ENCODE results near the gene C17orf113.

Gene C17orf113

DNA sequence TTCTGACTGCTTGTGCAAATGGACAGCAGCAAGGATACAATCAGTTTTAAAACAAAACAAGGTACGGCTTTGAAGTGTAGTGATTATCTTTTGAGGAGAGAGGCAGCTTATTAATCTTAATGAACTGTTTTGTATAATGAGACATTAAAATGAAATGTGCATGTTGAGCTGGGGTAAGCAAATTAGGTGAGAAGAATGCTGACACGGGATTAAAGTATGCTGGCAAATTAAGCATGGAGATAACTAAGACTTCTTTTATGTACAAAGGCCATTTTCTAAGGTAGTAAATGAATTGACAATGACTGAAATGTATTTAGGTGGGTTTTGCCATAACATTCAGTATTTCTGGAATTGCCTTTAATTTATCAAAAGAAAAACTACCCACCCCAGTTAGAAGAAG, 51.9 kb downstream of the C17orf113 start:
- Mint-ChIP-seq H3K4me1 (ENCODE audit: low read depth) (peaks cover 15% of the 10 kb centered on the region), H3K27ac (no peak overlapping the region)

DNA sequence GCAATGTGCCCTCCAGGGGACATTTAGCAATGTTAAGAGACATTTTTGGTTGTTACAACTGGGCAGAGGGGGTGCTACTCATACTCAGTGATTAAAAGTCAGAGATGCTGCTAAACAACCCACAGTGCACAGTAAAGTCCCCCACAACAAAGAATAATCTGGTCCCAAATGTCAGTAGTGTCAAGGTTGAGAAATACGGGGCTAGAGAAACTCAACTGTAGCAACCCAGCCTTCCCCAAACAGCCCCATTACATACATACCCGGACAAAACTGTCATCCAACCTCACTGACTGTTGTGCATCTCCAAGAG, 53.6 kb downstream of the C17orf113 start:
- Mint-ChIP-seq H3K4me3 (no peak overlapping the region), H3K27me3 (no peaks in the 10 kb centered on the region)

More for the DNA sequence above, 51.9 kb downstream of the C17orf113 start:
- Mint-ChIP-seq H3K4me3 (no peak overlapping the region), H3K36me3 (ENCODE audit: low read depth) (peaks cover 69% of the 10 kb centered on the region), H3K9me3 (no peaks in the 10 kb centered on the region), H3K27me3 (no peaks in the 10 kb centered on the region)

GRCh38 chr17:41992576-41992975, 57.8 kb downstream of the C17orf113 start:
- H3K9me3 Mint-ChIP-seq, result no peaks in the 10 kb centered on the region
- no peak overlapping the region for H3K4me3 Mint-ChIP-seq
- H3K4me1 Mint-ChIP-seq (ENCODE audit: low read depth), result peaks cover 27% of the 10 kb centered on the region
- no peak overlapping the region for H3K27ac Mint-ChIP-seq
- no peaks in the 10 kb centered on the region for H3K27me3 Mint-ChIP-seq
- peaks cover 77% of the 10 kb centered on the region for H3K36me3 Mint-ChIP-seq (ENCODE audit: low read depth)

More for the DNA sequence above, 53.6 kb downstream of the C17orf113 start:
- Mint-ChIP-seq H3K4me1 (ENCODE audit: low read depth) (peaks cover 15% of the 10 kb centered on the region), H3K9me3 (no peaks in the 10 kb centered on the region), H3K36me3 (ENCODE audit: low read depth) (peaks cover 64% of the 10 kb centered on the region), H3K27ac (peak overlapping the region; percentile 78)

DNA sequence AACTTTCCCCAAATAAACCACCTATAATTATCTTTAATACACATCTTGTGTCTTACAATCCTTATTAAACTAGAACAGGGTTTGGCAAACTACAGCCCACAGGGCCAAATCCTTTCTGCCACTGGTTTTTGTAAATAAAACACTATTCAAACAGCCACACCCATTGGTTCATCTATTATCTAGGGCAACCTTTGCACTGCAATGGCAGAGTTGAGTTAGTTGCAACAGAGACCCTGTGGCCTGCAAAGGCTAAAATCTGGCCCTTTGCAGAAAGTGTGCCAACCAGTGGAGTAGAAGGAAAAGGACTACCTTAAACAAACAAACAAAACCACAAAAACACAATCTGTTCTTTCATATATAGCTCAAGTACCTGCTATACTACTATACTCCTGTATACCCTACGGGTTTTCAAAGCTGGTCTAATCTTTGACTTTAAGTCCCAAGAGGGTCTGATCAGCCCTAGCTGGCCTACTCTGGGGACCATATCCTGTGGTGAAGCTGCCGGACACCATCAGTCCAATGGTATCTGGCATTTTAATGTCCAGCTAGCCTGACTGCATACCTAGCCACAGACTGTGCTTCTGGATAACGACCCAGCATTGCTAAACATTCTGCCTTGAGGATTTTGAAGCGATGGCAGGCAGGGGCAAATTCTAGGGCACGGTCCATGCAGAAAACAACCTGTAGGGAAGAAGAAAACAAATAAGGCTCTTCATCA, 60.5 kb downstream of the C17orf113 start:
- H3K4me1 Mint-ChIP-seq (ENCODE audit: low read depth), result peaks cover 18% of the 10 kb centered on the region
- H3K27ac Mint-ChIP-seq, result no peak overlapping the region
- H3K36me3 Mint-ChIP-seq (ENCODE audit: low read depth), result peaks cover 84% of the 10 kb centered on the region
- no peaks in the 10 kb centered on the region for H3K27me3 Mint-ChIP-seq
- H3K9me3 Mint-ChIP-seq, result no peaks in the 10 kb centered on the region
- H3K4me3 Mint-ChIP-seq, result no peak overlapping the region

DNA sequence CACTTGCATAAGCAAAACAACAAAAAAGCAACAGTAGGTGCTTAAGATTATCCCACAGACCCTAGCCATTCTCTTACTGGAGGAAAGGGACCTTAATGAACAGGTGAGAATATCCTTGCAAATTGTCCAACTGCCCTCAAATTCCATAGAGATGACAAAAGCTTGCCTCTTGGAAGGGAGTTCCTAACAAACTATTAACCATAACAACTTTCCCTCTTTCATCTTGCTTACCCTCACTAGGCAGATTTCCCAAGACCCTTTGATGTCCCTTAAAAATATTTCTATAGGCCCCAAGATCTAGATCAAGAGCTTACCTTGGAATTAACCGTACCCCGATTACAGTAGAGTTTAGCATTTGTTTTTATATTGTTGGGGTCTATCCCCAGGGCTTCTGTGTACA, 62.0 kb downstream of the C17orf113 start:
- H3K27ac Mint-ChIP-seq, result peak overlapping the region; percentile 82
- peaks cover 83% of the 10 kb centered on the region for H3K36me3 Mint-ChIP-seq (ENCODE audit: low read depth)
- no peaks in the 10 kb centered on the region for H3K9me3 Mint-ChIP-seq
- no peak overlapping the region for H3K4me3 Mint-ChIP-seq
- H3K27me3 Mint-ChIP-seq, result no peaks in the 10 kb centered on the region
- H3K4me1 Mint-ChIP-seq (ENCODE audit: low read depth), result peaks cover 18% of the 10 kb centered on the region

Data from stimulated activated naive CD8-positive, alpha-beta T cell treated with anti-CD3 and anti-CD28 coated beads, Interleukin-15, Interleukin-2, amounts not matched to agents 100 ng/mL and 50 ng/mL, for 24 hours (primary cell).